Inferior parietal cortex (tissue), 1 donor: ENCODE measurements around the gene EVL.

Experiments used
- DNase-seq: peaks from one replicate; pipeline ENCODE4 v3.0.0-alpha.2; 2016; ENCODE audit errors: extremely low spot score

Gene EVL

GRCh38 chr14:100128688-100129087 lies 63.5 kb downstream of the EVL start:
- no peak for DNase-seq

GRCh38 chr14:100129161-100129589 lies 64.0 kb downstream of the EVL start:
- no peak for DNase-seq

- DNase-seq = no peak
These were observed 65.3 kb downstream of the EVL start for GRCh38 chr14:100130521-100130920.

- no peak for DNase-seq
These were observed 66.0 kb downstream of the EVL start for GRCh38 chr14:100131181-100131580.

GRCh38 chr14:100132161-100132902 lies 67.1 kb downstream of the EVL start:
- no peak for DNase-seq

- no peak for DNase-seq
These were observed 67.8 kb downstream of the EVL start for GRCh38 chr14:100132903-100133510.

GRCh38 chr14:100134586-100134985 lies 69.4 kb downstream of the EVL start:
- no peak for DNase-seq

- DNase-seq = no peak
These were observed 69.9 kb downstream of the EVL start for GRCh38 chr14:100135073-100135472.

- DNase-seq = no peak
These were observed 70.6 kb downstream of the EVL start for GRCh38 chr14:100135784-100136183.

GRCh38 chr14:100137173-100137572 lies 72.0 kb downstream of the EVL start:
- DNase-seq = no peak

- DNase-seq = no peak
These were observed 73.0 kb downstream of the EVL start for GRCh38 chr14:100138082-100138787.

- no peak for DNase-seq
These were observed 73.7 kb downstream of the EVL start for GRCh38 chr14:100138955-100139354.

- DNase-seq = no peak
These were observed 75.3 kb downstream of the EVL start for GRCh38 chr14:100140452-100141078.

- no peak for DNase-seq
These were observed 75.9 kb downstream of the EVL start for GRCh38 chr14:100141098-100141497.

- DNase-seq = no peak
These were observed 77.1 kb downstream of the EVL start for GRCh38 chr14:100142073-100143040.

GRCh38 chr14:100143523-100143922 lies 78.3 kb downstream of the EVL start:
- DNase-seq = no peak

GRCh38 chr14:100143934-100144333 lies 78.7 kb downstream of the EVL start:
- no peak for DNase-seq

GRCh38 chr14:100144645-100144995 lies 79.4 kb downstream of the EVL start:
- no peak for DNase-seq

- no peak for DNase-seq
These were observed 79.9 kb downstream of the EVL start for GRCh38 chr14:100144996-100145646.

- no peak for DNase-seq
These were observed 80.7 kb downstream of the EVL start for GRCh38 chr14:100145682-100146464.
